KMS-11 (cell line): ENCODE data around the gene TRAPPC2B.

Experiments used
- H2AFZ ChIP-seq: fragments of 200-600 bp; sonication (generic); 2 replicates; pipeline ENCODE4 v1.6.1; 2016; ENCODE audit warnings: antibody characterized with exemption, mixed run types, low read depth
- H3K27ac ChIP-seq: fragments of 200-600 bp; sonication (generic); 2 replicates; pipeline ENCODE4 v1.6.1; 2016; ENCODE audit warnings: mild to moderate bottlenecking, mixed run types
- H3K27me3 ChIP-seq: fragments of 200-600 bp; sonication (generic); 2 replicates; pipeline ENCODE4 v1.6.1; 2017; ENCODE audit warnings: mild to moderate bottlenecking, low read depth, mixed run types, moderate library complexity; ENCODE audit not compliant: insufficient read depth
- H3K36me3 ChIP-seq: fragments of 200-600 bp; sonication (generic); 2 replicates; pipeline ENCODE4 v1.6.1; 2017; ENCODE audit warnings: mild to moderate bottlenecking, mixed run types; ENCODE audit not compliant: insufficient read depth
- H3K4me1 ChIP-seq: fragments of 200-600 bp; sonication (generic); 2 replicates; pipeline ENCODE4 v1.6.1; 2016; ENCODE audit warnings: mild to moderate bottlenecking, low read depth, mixed run types; ENCODE audit not compliant: poor library complexity, severe bottlenecking
- H3K4me2 ChIP-seq: fragments of 200-600 bp; sonication (generic); 2 replicates; pipeline ENCODE4 v1.7.0; 2016; ENCODE audit warnings: mild to moderate bottlenecking, mixed run types
- H3K4me3 ChIP-seq: fragments of 200-600 bp; sonication (generic); IDR thresholded peaks from 2 replicates; pipeline ENCODE4 v1.6.1; 2017; ENCODE audit warnings: low read depth, low read length, mixed read lengths; ENCODE audit not compliant: insufficient read depth
- H3K79me2 ChIP-seq: fragments of 200-600 bp; sonication (generic); 2 replicates; pipeline ENCODE4 v1.6.1; 2016; ENCODE audit warnings: low read depth, mixed run types; ENCODE audit not compliant: insufficient read depth
- H3K9ac ChIP-seq: fragments of 200-600 bp; sonication (generic); 2 replicates; pipeline ENCODE4 v1.6.1; 2016; ENCODE audit warnings: mild to moderate bottlenecking, mixed run types
- H4K20me1 ChIP-seq: fragments of 200-600 bp; sonication (generic); 2 replicates; pipeline ENCODE4 v1.6.1; 2016; ENCODE audit warnings: mild to moderate bottlenecking, mixed run types; ENCODE audit not compliant: insufficient read depth
- CTCF ChIP-seq: fragments of 200-600 bp; sonication (generic); conservative IDR thresholded peaks from 2 replicates; pipeline ENCODE4 v1.6.1; 2017; ENCODE audit warnings: low read depth, mild to moderate bottlenecking, antibody characterized with exemption, low read length, moderate library complexity, mixed read lengths

The TRAPPC2B gene

GRCh38 chr19:57359300-57359699, 4.1 kb upstream of the TRAPPC2B start:
- H3K4me2 ChIP-seq = no peak overlapping the region
- no peaks in the 10 kb centered on the region for H3K27me3 ChIP-seq
- no peak for TF ChIP-seq CTCF
- H3K27ac ChIP-seq = no peak overlapping the region
- 0 out of 2 replicates have a peak, but pooled peaks cover under 1% of the 10 kb centered on the region for H3K79me2 ChIP-seq
- no peak overlapping the region for H3K9ac ChIP-seq
- no peaks in the 10 kb centered on the region for H3K4me1 ChIP-seq
- no peaks in the 10 kb centered on the region; the same call in 1 of the 2 replicates for H3K36me3 ChIP-seq
- H2AFZ ChIP-seq = no peak overlapping the region
- H4K20me1 ChIP-seq = no peaks in the 10 kb centered on the region
- H3K4me3 ChIP-seq = no peak overlapping the region

- Histone ChIP-seq H3K9ac (no peak overlapping the region), H3K27me3 (no peaks in the 10 kb centered on the region), H3K27ac (no peak overlapping the region), H3K4me2 (peak overlapping the region; percentile 49), H3K36me3 (no peaks in the 10 kb centered on the region), H4K20me1 (no peaks in the 10 kb centered on the region), H2AFZ (peak overlapping the region; percentile 78; the same call in 1 of the 2 replicates), H3K4me1 (no peaks in the 10 kb centered on the region), H3K79me2 (0 out of 2 replicates have a peak, but pooled peaks cover 4% of the 10 kb centered on the region), H3K4me3 (no peak overlapping the region)
- TF ChIP-seq CTCF = no peak
These were observed 932 bp upstream of the TRAPPC2B start for GRCh38 chr19:57362419-57362818.

- H3K27me3 ChIP-seq = no peaks in the 10 kb centered on the region
- H3K4me3 ChIP-seq = no peak overlapping the region
- 0 out of 2 replicates have a peak, but pooled peaks cover 4% of the 10 kb centered on the region for H3K79me2 ChIP-seq
- TF ChIP-seq CTCF = no peak
- no peaks in the 10 kb centered on the region for H3K4me1 ChIP-seq
- peak overlapping the region; percentile 78; the same call in 1 of the 2 replicates for H2AFZ ChIP-seq
- H3K27ac ChIP-seq = peak overlapping the region; percentile 58
- no peaks in the 10 kb centered on the region for H4K20me1 ChIP-seq
- H3K4me2 ChIP-seq = peak overlapping the region; percentile 56
- H3K9ac ChIP-seq = peak overlapping the region; percentile 47; the same call in 1 of the 2 replicates
- H3K36me3 ChIP-seq = no peaks in the 10 kb centered on the region
These were observed 384 bp downstream of the TRAPPC2B start for GRCh38 chr19:57363688-57364181.

GRCh38 chr19:57366776-57367175, 3.4 kb downstream of the TRAPPC2B start:
- H3K27ac ChIP-seq = no peak overlapping the region
- TF ChIP-seq CTCF = no peak
- H3K36me3 ChIP-seq = no peaks in the 10 kb centered on the region
- no peak overlapping the region for H2AFZ ChIP-seq
- H3K79me2 ChIP-seq = 0 out of 2 replicates have a peak, but pooled peaks cover 4% of the 10 kb centered on the region
- no peak overlapping the region for H3K9ac ChIP-seq
- H3K4me1 ChIP-seq = no peaks in the 10 kb centered on the region
- no peaks in the 10 kb centered on the region for H3K27me3 ChIP-seq
- no peak overlapping the region for H3K4me2 ChIP-seq
- no peak overlapping the region for H3K4me3 ChIP-seq
- no peaks in the 10 kb centered on the region for H4K20me1 ChIP-seq
